NOMO-1 treated with dmso at 0.1 percent for 144 hours (cell line): Measurements from ENCODE around the gene EPC2.
"Not testable (repeated sequence)": the region's sequence is repeated elsewhere in the genome, so short reads cannot be mapped to it uniquely, and the experiment has no call there.

Experiments
- DNase-seq: peaks from one replicate; lab custom pipeline; 2025; ENCODE audit not compliant: unreplicated experiment; lab: John Stamatoyannopoulos, UW

Gene EPC2

DNA sequence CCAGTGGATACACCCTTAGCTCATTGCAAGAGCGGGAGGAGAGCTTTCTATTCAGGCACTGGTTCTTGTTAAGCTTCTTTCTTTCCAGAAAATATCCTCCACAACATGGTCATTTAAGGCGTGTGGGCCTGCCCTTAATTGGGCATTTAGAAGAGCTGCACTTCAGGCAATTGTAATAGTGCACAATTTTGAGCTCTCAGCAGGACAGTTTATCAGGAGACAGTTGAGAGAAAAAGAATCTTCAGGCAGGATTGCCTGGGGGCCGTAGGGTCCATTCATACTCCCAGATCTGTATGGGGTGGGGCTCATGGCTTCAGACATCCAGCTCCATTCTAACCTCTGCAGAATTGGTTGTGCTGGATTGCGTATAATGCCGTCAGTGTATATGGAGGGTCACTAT, 6.0 kb upstream of the EPC2 start:
- no peak for DNase-seq

DNA sequence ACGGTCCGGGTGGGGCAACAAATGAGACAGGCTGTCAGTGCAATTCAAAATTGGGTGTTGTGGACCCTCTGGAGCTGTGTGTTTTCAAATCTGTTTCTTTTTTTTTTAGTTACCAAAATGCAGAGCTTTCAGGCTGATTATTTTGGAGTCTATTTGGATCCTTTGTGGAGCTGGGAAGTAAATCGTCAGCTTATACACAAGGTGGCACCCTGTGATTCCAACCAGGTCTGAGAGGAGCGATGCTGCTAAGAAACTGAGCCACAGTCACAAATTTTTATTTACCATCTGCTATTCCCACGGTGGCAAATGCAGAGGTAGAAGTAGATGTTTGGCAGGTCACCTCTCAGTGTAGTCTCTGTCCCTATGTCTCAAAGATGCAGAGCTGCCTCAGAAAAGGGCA, 3.8 kb upstream of the EPC2 start:
- DNase-seq, result no peak

DNA sequence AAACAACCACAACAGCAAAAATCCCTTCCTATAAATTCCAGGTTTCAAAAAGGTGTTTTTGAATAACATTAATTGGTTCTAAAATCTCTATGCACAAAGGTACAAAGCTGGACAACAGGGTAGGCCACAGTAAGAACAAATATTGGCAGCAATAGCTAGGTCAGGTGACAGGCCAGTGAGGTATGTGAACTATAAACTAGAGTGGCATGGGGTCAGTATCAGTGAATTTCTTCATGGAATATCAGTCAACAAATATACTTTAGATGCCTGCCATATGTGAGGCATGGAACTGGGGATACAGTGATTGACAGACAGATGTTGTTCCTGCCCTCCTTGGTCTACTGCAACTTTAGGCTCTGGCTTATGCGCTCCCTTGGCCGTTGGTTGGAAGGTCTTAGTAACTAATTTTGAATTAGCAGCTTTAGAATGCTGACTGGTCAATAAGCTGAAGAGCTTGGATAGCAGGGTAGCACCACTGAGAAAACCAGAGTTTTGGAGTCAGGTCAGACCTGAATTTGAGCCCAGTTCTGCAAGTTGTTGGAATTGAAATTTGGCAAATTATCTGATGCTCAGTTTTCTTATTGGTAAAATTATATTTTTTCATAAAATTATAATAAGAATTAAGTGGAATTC, 2.3 kb upstream of the EPC2 start:
- DNase-seq, result no peak

DNA sequence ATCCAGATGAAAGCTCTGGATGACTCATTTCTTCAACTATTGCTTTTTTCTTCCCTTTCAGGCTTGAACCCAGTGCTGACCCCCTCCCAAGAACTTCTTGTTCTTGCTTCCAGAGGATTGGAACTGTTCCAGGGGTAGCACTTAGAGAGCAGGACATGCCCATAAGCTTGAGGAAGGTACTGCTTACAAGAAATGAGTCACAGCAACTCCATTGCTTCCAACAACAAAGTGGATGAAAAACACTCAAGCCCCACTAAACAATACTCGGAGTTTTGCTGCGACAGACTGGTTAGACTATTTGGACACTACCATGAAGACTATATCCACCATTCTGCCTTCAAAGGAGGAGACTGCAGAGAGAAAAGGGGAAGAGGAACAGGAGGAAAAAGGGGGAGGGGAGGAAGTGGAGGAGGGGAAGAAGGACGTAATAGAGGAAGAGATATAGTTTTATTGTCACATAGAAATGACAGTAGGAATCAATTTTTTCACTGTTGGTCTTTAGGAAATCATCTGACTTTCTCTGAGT, 1.6 kb upstream of the EPC2 start:
- DNase-seq, result peak; percentile 53

DNA sequence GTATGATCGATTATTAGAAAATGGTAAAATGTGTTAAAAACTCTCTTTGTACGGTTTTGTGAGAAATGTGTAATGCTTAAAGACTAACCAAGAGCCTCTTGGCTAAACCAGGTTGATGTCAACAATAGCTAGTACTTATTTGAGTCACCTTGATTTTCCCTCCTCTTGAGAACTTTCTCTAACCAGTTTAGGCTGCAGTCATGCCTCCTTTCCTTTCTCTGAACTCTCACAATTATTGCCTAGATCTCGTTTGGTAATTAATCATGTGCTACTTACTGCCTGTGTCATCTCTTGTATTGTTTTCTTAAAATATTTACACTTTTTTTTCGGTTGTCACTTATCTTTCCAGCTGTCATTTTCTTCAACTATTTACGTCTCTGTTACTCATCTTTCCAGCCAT, 1.1 kb upstream of the EPC2 start:
- no peak for DNase-seq

DNA sequence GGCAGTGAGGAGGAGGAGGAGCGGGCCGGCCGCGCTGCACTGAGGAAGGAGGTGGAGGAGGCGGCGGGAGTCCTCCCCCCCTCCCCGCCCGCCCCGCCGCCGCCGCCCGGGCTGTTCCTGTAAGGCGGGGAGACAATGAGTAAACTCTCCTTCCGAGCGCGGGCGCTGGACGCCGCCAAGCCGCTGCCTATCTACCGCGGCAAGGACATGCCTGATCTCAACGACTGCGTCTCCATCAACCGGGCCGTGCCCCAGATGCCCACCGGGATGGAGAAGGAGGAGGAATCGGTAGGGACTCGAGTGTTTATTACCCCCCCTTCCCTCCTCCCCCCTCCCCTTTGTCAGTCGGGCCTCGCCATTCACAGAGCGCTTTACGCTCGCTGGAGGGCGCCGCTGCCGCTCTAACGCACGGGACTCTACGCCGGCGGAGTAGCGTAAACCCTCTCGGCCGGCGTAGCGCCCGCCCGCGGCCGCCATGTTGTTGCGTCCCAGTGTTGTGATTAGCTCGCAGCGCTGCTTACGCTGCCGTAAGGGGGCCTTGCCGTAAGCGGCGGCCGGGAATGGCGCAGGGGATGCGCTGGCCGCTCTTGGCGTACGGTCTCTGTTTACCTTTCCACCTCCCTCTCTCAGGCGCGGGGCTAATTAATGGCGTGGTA, 460 bp downstream of the EPC2 start:
- DNase-seq, result peak; percentile 80

DNA sequence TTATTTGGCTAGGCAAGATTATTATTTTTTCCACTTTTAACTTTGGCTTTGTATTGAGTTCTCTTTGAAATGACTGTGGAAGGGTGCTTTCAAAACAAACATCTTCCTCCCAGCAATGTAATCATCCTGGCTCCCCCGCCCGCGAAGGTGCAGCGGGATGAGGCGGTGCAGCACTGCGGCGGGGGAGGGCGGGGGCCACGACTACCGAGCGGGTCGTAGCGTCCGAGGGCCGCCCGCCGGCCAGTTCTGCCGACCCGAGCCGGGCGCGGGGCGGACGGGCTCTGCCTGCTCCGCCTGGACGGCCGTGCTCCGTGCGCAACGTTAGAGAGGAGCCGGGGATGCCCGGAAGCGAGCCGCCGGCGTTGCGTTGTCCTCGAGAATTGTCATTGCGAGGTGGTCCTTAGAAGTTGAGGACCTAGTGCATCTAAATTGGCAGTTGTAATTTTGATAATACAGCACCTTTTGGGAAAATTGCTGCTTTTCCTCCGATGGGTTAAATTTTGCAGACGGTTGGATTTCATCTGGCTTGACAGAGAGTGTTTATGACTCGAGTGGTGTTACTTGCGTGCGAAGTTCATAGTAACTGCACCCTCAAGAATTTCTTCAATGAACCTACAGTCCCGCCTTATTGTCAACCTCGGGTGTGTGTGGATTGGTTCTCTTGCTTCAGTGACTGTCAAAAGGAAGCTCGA, 1.1 kb downstream of the EPC2 start:
- peak; percentile 72 for DNase-seq

DNA sequence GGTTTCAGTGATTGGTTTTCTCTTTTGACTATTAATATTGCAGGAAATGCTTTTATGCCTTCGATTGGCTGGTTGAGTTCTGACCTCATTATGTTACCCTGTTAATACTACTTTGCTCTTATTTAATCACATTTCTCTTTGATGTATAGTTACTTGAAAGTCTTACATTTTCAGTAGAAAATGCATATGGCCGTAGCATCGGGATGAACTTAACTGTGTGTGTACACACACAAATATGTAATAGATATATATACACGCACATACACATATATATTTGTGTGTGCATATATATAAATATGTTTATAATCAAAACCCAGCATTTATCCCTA, 1.6 kb downstream of the EPC2 start:
- no peak for DNase-seq

DNA sequence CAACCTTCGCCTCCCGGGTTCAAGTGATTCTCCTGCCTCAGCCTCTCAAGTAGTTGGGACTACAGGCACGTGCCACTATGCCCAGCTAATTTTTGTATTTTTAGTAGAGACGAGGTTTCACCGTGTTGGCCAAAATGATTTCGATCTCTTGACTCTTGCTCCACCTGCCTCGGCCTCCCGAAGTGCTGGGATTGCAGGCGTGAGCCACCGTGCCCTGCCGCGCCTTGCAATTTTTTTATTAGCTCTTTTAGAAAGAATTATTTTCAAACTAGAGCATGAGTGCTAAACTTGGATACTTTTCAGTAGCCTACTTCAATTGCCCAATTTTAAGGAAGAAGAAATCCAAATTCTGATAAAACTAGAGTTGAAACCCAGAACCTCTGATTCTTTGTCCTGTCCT, 3.2 kb downstream of the EPC2 start:
- DNase-seq, result not testable (repeated sequence)

DNA sequence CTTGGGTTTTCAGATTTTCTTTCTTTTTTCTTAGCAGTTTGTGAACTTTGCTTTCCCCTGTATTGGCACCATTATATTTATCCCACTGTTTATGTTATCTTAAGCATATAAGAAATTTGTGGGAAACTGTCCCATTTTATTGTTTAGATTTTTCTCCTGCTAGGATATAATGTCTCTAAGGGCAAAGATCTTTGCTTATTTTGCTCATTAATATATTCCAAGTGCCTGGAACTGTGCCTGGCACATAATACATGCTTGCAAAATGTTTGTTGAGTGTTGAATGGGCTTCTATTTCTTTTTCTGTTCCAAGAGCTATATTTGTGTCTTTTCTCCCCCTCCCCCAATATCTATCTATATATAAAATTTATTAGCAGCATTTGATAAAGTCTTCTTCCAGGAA, 5.4 kb downstream of the EPC2 start:
- no peak for DNase-seq

DNA sequence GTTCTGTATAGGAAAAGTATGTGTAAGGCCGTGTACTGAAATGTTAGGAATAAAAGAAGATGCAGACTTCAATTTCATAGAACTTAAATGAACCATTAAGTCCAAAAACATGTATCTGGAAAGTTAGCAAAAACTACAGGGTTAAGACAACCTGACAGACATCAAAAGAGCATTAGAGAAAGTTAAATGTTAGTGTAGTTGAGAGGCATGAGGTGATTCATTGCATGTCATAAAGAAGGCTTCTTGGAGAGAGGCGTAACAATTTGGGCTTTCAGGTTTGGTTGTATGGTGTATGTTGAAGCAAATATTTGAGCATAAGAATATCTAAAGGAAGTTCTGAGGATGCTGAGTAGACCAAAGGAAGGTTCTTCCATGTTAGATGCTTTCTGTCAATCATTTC, 6.3 kb downstream of the EPC2 start:
- no peak for DNase-seq

DNA sequence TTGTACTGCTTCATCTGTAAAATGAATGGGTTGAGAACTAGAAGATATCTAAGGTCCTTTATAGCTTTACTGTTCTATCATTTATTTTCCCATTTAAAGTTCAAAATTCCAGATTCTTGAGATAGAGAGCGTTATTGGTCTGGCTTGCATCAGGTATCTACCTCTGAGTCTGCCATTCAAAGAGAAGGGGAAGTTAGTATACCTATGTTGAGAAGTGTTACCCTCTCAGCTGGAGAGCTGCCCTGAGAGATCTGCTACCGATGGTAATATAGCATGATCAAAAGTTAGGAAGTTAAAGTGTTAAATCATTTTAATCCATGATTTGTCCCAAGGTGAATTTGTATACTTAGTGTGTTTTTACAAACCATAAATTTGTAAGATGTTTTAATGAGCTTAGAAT, 7.4 kb downstream of the EPC2 start:
- no peak for DNase-seq

DNA sequence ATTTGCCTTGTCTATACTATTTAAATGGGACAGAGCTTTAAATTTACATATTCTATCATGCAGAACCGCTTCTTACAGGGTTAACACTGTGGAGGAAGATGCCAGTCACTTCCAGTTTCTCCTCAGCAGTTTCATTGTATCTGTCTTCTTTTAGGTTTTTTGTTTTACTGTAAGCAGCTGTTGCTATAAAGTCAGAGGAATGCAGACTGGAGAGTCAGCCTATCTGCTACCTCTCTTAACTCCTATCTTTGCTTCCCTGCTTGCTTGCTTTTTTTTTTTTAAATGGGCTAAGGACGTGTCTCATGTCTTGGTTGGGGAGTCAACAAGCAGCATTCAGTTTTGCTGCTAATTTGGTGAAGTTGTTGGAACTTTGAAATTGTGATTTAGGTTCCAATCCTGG, 8.9 kb downstream of the EPC2 start:
- DNase-seq, result no peak

DNA sequence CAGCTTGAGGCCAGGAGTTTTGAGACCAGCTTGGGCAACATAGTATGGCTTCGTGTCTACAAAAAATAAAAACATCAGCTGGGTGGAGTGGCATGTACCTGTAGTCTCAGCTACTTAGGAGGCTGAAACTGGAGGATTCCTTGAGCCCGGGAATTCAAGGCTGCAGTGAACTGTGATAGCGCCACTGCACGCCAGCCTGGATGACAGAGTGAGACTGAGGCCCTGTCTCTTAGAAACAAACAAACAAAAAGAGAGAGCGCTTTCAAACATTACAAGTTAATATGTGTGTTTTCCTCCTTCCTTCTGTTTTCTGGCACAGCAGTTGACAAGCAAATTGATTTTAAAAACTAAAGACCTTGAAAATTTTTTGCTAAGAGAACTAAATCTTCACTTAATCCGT, 9.9 kb downstream of the EPC2 start:
- DNase-seq, result no peak

DNA sequence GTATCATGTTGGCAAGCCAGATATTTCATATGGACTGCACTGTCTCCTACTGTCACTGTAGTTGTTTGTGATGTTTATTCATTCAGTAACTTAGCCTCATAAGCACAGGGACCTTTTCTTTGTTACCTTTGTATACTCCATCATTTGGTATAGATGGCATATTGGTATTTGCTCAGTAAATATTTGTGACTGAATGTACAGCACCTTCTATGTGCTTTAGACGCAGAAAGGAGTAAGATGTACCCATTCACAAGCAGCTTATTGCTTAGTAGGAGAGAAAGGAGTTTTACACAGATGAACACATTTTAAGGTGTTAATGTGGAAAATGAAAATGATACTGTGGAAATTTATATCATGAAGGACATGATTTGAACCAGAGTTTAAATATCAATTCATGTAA, 12.0 kb downstream of the EPC2 start:
- no peak for DNase-seq

DNA sequence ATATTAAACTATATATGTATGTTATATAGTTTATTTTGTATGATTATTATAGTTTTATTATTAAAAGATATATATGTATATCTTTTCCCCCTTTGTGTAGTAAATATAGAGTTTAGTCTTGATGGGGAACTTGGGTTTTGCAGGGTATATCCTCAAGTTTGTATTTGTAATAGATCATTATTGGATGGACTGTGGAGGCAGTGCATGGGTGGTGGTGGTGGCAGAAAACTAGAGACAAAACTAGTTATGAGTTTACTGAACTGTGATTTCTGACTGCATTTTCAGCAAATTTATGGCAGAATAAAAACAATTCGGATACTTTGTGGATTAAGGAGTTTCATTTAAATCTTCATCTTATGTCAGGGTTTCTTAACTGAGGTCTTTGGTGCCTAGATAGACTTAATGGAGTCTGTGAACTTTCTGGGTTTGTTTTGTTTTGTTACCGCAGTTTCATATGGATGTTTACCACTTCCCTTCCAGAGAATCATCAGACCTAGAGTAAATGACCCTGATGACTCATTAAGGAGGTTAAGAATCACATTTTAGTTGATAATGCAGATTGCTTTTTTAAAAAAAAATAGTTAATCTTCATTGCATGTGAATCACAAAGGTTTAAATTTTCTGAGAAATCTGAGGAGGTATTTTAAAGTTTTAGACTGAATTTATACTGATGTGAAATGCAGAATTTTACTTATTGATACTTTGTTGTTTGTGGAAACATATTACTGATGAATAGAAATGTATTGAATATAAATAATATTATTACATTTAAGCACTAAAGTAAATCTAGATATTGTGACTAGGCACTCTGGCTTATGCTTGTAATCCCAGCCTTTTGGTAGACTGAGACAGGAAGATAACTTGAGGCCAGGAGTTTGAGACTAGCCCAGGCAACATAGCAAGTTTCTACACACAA, 14.5 kb downstream of the EPC2 start:
- DNase-seq, result no peak

DNA sequence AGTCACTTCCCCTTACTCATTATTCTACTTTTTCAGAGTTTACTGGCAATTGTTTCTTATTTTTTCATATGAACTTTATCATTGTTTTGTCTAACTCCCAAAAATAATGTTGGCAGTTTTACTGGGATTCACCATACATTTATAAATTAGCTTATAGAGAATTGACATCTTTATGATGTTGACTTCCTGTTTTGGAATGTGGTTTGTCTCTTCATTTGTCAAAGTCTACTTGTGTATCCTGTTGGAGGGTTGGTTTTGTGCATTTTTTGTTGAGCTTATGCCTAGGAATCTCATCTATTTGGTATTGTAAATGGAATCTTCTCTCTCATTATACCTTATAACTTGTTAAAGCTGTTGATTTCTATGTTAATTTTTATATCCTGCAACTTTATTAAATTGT, 16.4 kb downstream of the EPC2 start:
- no peak for DNase-seq

DNA sequence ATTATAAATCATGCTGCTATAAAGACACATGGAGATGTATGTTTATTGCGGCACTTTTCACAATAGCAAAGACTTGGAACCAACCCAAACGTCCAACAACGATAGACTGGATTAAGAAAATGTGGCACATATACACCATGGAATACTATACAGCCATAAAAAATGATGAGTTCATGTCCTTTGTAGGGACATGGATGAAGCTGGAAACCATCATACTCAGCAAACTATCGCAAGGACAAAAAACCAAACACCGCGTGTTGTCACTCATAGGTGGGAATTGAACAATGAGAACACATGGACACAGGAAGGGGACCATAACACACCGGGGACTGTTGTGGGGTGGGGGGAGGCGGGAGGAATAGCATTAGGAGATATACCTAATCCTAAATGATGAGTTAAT, 17.8 kb downstream of the EPC2 start:
- not testable (repeated sequence) for DNase-seq

DNA sequence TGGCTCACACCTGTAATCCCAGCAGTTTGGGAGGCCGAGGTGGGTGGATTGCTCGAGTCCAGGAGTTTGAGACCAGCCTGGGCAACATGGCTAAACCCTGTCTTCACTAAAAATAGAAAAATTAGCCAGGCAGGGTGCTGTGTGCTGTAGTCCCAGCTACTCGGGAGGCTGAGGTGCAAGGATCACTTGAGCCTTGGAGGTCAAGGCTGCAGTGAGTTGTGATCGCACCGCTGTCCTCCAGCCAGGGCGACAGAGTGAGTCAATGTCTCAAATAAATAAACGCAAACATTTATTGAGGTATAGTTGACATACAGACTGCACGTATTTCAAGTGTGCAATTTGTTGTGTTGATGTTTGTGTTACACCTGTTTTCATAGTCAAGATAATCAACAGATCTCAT, 19.7 kb downstream of the EPC2 start:
- DNase-seq, result no peak

DNA sequence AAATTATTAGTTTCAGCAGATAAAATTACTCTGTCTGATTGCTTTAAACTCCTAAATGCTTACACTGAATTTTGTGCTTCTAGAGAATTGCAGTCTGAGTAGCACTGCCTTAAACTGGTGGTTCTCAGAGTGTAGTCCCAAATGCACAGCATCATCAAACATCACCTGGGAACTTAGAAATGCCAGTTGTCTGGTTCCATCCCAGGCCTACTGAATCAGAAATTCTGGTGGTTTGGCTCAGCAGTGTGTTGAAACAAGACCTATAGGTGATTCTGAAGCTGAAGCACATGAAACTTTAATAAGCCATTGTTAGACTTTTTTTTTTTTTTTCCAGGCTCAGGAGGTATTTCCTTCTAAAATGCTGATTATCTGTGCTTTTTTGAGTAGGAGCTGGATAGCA, 22.0 kb downstream of the EPC2 start:
- no peak for DNase-seq

DNA sequence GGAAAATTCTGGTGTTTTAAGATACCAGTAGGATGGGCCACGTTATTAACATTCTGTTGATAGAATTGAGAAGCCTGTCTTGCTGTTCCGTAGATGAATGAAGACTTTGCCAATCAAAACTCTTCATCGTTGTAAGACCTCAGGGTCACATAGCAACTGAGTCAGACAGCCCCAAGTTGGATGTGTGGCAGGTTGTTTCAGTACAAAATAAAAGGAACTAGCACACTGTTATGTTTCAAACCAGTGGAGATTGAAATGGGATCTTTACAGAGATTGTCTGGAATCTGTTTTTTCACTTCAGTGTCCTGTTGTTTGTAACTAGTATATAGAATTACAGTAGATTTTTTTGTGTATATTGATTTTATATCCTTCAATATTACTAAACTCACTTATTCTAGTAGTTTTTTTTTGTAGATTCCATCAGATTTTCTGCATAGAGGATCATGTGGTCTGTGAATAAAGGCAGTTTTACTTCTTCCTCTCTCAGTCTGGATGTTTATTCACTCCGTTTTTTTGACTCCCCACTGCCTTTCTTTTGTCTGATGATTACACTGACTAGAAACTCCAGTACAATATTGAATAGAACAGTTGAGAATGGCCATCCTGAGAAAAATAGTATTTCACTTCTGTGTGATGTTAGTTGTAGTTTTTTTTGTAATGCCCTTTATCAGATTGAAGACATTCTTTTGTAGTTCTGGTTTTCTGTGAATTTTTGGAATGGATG, 22.7 kb downstream of the EPC2 start:
- no peak for DNase-seq
